H1 (cell line): Measurements from ENCODE around the gene NTRK1. TPM values are rescaled to one million over a fixed set of nuclear protein-coding genes. Genes with fewer than 3 reads are reported as not detected.

ENCODE experiments used
- CTCF ChIA-PET: fragments of 300-600 bp; sonication (Branson Sonifier 250); formaldehyde crosslinking; loops from one replicate; lab custom pipeline; 2021; ENCODE audit not compliant: partially characterized antibody; lab: Charles Lee
- POLR2A ChIA-PET: fragments of 300-600 bp; sonication (Branson Sonifier 250); formaldehyde crosslinking; loops from one replicate; lab custom pipeline; 2021; ENCODE audit warnings: inconsistent platforms; ENCODE audit not compliant: partially characterized antibody; lab: Charles Lee
- DNase-seq, 2 experiments: peaks; one replicate each; pipeline versions ENCODE4 v3.0.0 to v3.0.0-alpha.2; 2010 to 2022; ENCODE audit warnings: low spot score in 2 of 2, low read depth in 1 of 2, mixed read lengths in 1 of 2
- FAIRE-seq: peaks from 2 replicates; lab custom pipeline; 2011; peaks lifted over from hg19 to GRCh38; lab: Jason Lieb, UNC
- H2AFZ ChIP-seq: 2 replicates; pipeline ENCODE4 v1.8.1; 2012; ENCODE audit warnings: low read length, inconsistent platforms
- H2AK5ac ChIP-seq: 2 replicates; pipeline ENCODE4 v1.6.1; 2013; ENCODE audit warnings: low read depth, low read length
- H2BK120ac ChIP-seq: replicated peaks from 2 replicates; pipeline ENCODE3; 2013; ENCODE audit warnings: low read depth, low read length, inconsistent platforms
- H2BK12ac ChIP-seq: 2 replicates; pipeline ENCODE4 v1.6.1; 2013; ENCODE audit warnings: low read depth, low read length
- H2BK15ac ChIP-seq: 2 replicates; pipeline ENCODE4 v1.6.1; 2013; ENCODE audit warnings: low read length
- H2BK20ac ChIP-seq: 2 replicates; pipeline ENCODE4 v1.6.1; 2013; ENCODE audit warnings: low read length
- H2BK5ac ChIP-seq: 2 replicates; pipeline ENCODE4 v1.6.1; 2013; ENCODE audit warnings: low read depth, low read length
- H3K14ac ChIP-seq: 2 replicates; pipeline ENCODE4 v1.6.1; 2013; ENCODE audit warnings: inconsistent platforms; ENCODE audit not compliant: insufficient read length
- H3K18ac ChIP-seq: 2 replicates; pipeline ENCODE4 v1.6.1; 2013; ENCODE audit warnings: low read length; ENCODE audit errors: extremely low read depth
- H3K23ac ChIP-seq: 2 replicates; pipeline ENCODE4 v1.6.1; 2013; ENCODE audit warnings: inconsistent platforms; ENCODE audit not compliant: insufficient read length
- H3K23me2 ChIP-seq: 2 replicates; pipeline ENCODE4 v1.6.1; 2013; ENCODE audit warnings: low read depth, low read length
- H3K27ac ChIP-seq: 2 replicates; pipeline ENCODE4 v1.6.1; 2011; ENCODE audit warnings: low read depth, low read length, inconsistent platforms
- H3K27me3 ChIP-seq, 4 experiments: replicated peaks in 1 of 4; 1 replicate in 1 of 4; 2 replicates in 3 of 4; pipeline versions ENCODE4 v1.6.1 to v1.8.1; 2011 to 2013; ENCODE audit warnings: low read length in 3 of 4, mild to moderate bottlenecking in 3 of 4, inconsistent platforms in 2 of 4, mixed read lengths in 2 of 4, moderate library complexity in 1 of 4; ENCODE audit not compliant: control insufficient read depth in 3 of 4, insufficient read depth in 3 of 4; ENCODE audit errors: extremely low read depth in 1 of 4
- H3K36me3 ChIP-seq, 4 experiments: 2 replicates each; pipeline versions ENCODE4 v1.6.1 to v1.8.1; 2011 to 2013; ENCODE audit warnings: mild to moderate bottlenecking in 4 of 4, low read length in 3 of 4, moderate library complexity in 2 of 4, control low read depth in 1 of 4, inconsistent platforms in 1 of 4; ENCODE audit not compliant: insufficient read depth in 4 of 4, control insufficient read depth in 2 of 4
- H3K4ac ChIP-seq: replicated peaks from 2 replicates; pipeline ENCODE3; 2013; ENCODE audit warnings: low read length, low read depth, mixed read lengths, inconsistent platforms; ENCODE audit not compliant: insufficient read length
- H3K4me1 ChIP-seq, 4 experiments: replicated peaks in 1 of 4; 1 replicate in 1 of 4; 2 replicates in 3 of 4; pipeline versions ENCODE4 v1.6.1 to v1.8.1; 2011 to 2013; ENCODE audit warnings: low read length in 3 of 4, inconsistent platforms in 2 of 4, mixed read lengths in 1 of 4; ENCODE audit not compliant: insufficient read depth in 4 of 4, control insufficient read depth in 3 of 4
- H3K4me2 ChIP-seq, 2 experiments: 2 replicates each; pipeline versions ENCODE4 v1.6.1 to v1.8.1; 2011 to 2013; ENCODE audit warnings: low read depth in 2 of 2, low read length in 2 of 2, control low read depth in 1 of 2, inconsistent platforms in 1 of 2, mild to moderate bottlenecking in 1 of 2; ENCODE audit not compliant: insufficient read depth in 1 of 2
- H3K4me3 ChIP-seq, 4 experiments: fragments of 200-600, 300-600 bp in 1 of 4; sonication (generic), shearing (Covaris generic), sonication (Bioruptor Twin) in 1 of 4; 2 replicates each; pipeline versions ENCODE4 v1.5.1 to v1.8.1; 2011 to 2016; ENCODE audit warnings: low read length in 4 of 4, low read depth in 3 of 4, control low read depth in 2 of 4, inconsistent platforms in 2 of 4, mild to moderate bottlenecking in 2 of 4, mixed read lengths in 1 of 4, moderate library complexity in 1 of 4; ENCODE audit not compliant: insufficient read depth in 2 of 4; ENCODE audit errors: extremely low read depth in 1 of 4
- H3K56ac ChIP-seq: replicated peaks from 2 replicates; pipeline ENCODE3; 2013; ENCODE audit warnings: low read depth, mild to moderate bottlenecking, mixed read lengths, low read length, inconsistent platforms; ENCODE audit not compliant: insufficient read length
- H3K79me1 ChIP-seq: 2 replicates; pipeline ENCODE4 v1.6.1; 2013; ENCODE audit warnings: low read depth, low read length, control low read depth
- H3K79me2 ChIP-seq, 2 experiments: 2 replicates each; pipeline versions ENCODE4 v1.6.1 to v1.8.1; 2012 to 2013; ENCODE audit warnings: low read length in 2 of 2, mild to moderate bottlenecking in 2 of 2, inconsistent platforms in 1 of 2; ENCODE audit not compliant: insufficient read depth in 2 of 2, control insufficient read depth in 1 of 2
- H3K9ac ChIP-seq, 4 experiments: replicated peaks in 1 of 4; 1 replicate in 1 of 4; 2 replicates in 3 of 4; pipeline versions ENCODE4 v1.6.1 to v1.8.1; 2011 to 2013; ENCODE audit warnings: low read depth in 3 of 4, low read length in 3 of 4, control low read depth in 2 of 4, mild to moderate bottlenecking in 2 of 4, moderate library complexity in 2 of 4, inconsistent platforms in 1 of 4; ENCODE audit errors: extremely low read depth in 1 of 4
- H3K9me3 ChIP-seq, 2 experiments: 2 replicates each; pipeline versions ENCODE4 v1.6.1 to v1.8.1; 2012 to 2013; ENCODE audit warnings: mild to moderate bottlenecking in 2 of 2, moderate library complexity in 2 of 2, control low read depth in 1 of 2, inconsistent platforms in 1 of 2, low read depth in 1 of 2, low read length in 1 of 2, mixed read lengths in 1 of 2; ENCODE audit not compliant: insufficient read depth in 2 of 2
- H4K20me1 ChIP-seq, 2 experiments: replicated peaks in 1 of 2; 2 replicates each; pipeline versions ENCODE3 to v1.8.1; 2011 to 2013; ENCODE audit warnings: inconsistent platforms in 2 of 2, low read length in 2 of 2, mild to moderate bottlenecking in 1 of 2; ENCODE audit not compliant: insufficient read depth in 2 of 2, control insufficient read depth in 1 of 2
- H4K5ac ChIP-seq: 2 replicates; pipeline ENCODE4 v1.6.1; 2013; ENCODE audit warnings: low read length, low read depth, mixed read lengths, inconsistent platforms; ENCODE audit not compliant: insufficient read length
- H4K8ac ChIP-seq: 2 replicates; pipeline ENCODE4 v1.8.0; 2013; ENCODE audit warnings: mild to moderate bottlenecking, moderate library complexity, low read length, inconsistent platforms; ENCODE audit not compliant: insufficient read depth; ENCODE audit errors: extremely low read depth
- H4K91ac ChIP-seq: replicated peaks from 2 replicates; pipeline ENCODE3; 2013; ENCODE audit warnings: low read length, mixed read lengths, inconsistent platforms; ENCODE audit not compliant: insufficient read length
- BACH1 ChIP-seq: IDR thresholded peaks from 2 replicates; pipeline ENCODE4 v1.6.1; 2012; ENCODE audit warnings: low read length, improper control_type of control experiment
- BRCA1 ChIP-seq: IDR thresholded peaks from 2 replicates; pipeline ENCODE4 v1.6.1; 2012; ENCODE audit warnings: low read depth, low read length, improper control_type of control experiment
- CHD2 ChIP-seq: IDR thresholded peaks from 2 replicates; pipeline ENCODE4 v1.6.1; 2012; ENCODE audit warnings: low read length, improper control_type of control experiment
- GTF2F1 ChIP-seq: IDR thresholded peaks from 2 replicates; pipeline ENCODE4 v1.6.1; 2012; ENCODE audit warnings: low read depth, low read length, improper control_type of control experiment, borderline replicate concordance
- HDAC2 ChIP-seq, 2 experiments: fragments of 300-600 bp in 1 of 2; sonication (generic) in 1 of 2; IDR thresholded peaks; 2 replicates each; pipeline ENCODE4 v1.6.1; 2011 to 2012; ENCODE audit warnings: low read depth in 2 of 2, low read length in 2 of 2, mild to moderate bottlenecking in 2 of 2, moderate library complexity in 2 of 2, borderline replicate concordance in 1 of 2, inconsistent platforms in 1 of 2
- JUN ChIP-seq: IDR thresholded peaks from 2 replicates; pipeline ENCODE4 v1.6.1; 2011; ENCODE audit warnings: low read depth, mild to moderate bottlenecking, improper control_type of control experiment, low read length
- KDM4A ChIP-seq: IDR thresholded peaks from one replicate; pipeline ENCODE4 v1.7.1; 2012; ENCODE audit warnings: low read depth, mild to moderate bottlenecking, moderate library complexity, low read length, inconsistent platforms; ENCODE audit not compliant: severe bottlenecking
- KDM5A ChIP-seq: fragments of 200-600 bp; IDR thresholded peaks from 2 replicates; pipeline ENCODE4 v1.7.1; 2012; ENCODE audit warnings: mild to moderate bottlenecking, low read length, inconsistent platforms, mixed read lengths
- PHF8 ChIP-seq: fragments of 200-600 bp; sonication (generic); conservative IDR thresholded peaks from 2 replicates; pipeline ENCODE4 v1.7.1; 2012; ENCODE audit warnings: low read depth, mild to moderate bottlenecking, inconsistent platforms, low read length, moderate library complexity
- POLR2AphosphoS5 ChIP-seq: IDR thresholded peaks from 2 replicates; pipeline ENCODE4 v1.6.1; 2011; ENCODE audit warnings: low read depth, low read length
- RFX5 ChIP-seq: IDR thresholded peaks from 2 replicates; pipeline ENCODE4 v1.6.1; 2011; ENCODE audit warnings: low read depth, low read length, improper control_type of control experiment, borderline replicate concordance
- SAP30 ChIP-seq: fragments of 300-600 bp; sonication (generic); IDR thresholded peaks from 2 replicates; pipeline ENCODE4 v1.7.1; 2012; ENCODE audit warnings: low read length, moderate library complexity, mild to moderate bottlenecking, inconsistent platforms; ENCODE audit not compliant: insufficient read depth, insufficient replicate concordance
- SIRT6 ChIP-seq: IDR thresholded peaks from one replicate; pipeline ENCODE4 v1.7.1; 2012; ENCODE audit warnings: low read length, inconsistent platforms
- SP4 ChIP-seq: IDR thresholded peaks from 2 replicates; pipeline ENCODE4 v1.6.1; 2012; ENCODE audit warnings: low read length, inconsistent platforms
- SRF ChIP-seq: IDR thresholded peaks from 2 replicates; pipeline ENCODE4 v1.6.1; 2011; ENCODE audit warnings: mild to moderate bottlenecking, low read depth, low read length, moderate library complexity
- WGBS, 2 experiments: shearing (Covaris generic) in 1 of 2; methylation state at CpG; one replicate each; pipeline versions ENCODE4 v1.1.6 to v1.1.7; 2013 to 2015; ENCODE audit warnings: low lambda C conversion rate in 2 of 2, mixed read lengths in 2 of 2, inconsistent platforms in 1 of 2, low coverage in 1 of 2, missing lambda C conversion rate in 1 of 2; ENCODE audit not compliant: insufficient replicate concordance in 2 of 2, insufficient coverage in 1 of 2, insufficient read length in 1 of 2; ENCODE audit errors: extremely low coverage in 1 of 2, missing lambda C conversion rate in 1 of 2; 5-methylcytosine and 5-hydroxymethylcytosine counted together
- polyA plus RNA-seq, 7 experiments: library from polyadenylated mRNA; depleted of rRNA in 3 of 7; stranded (reverse) in 5 of 7; unstranded in 2 of 7; fragments of >200 nt in 5 of 7; fragments of 200-250 nt in 2 of 7; gene quantifications; 1 replicate in 5 of 7; 2 replicates in 1 of 7; 4 replicates in 1 of 7; pipeline versions ENCODE4 v1.2.1 to v1.2.3, GENCODE V29; 2011 to 2013; ENCODE audit warnings: missing spikeins in 2 of 7, mixed read lengths in 2 of 7
- total RNA-seq: library from RNA; stranded (reverse); fragmentation: NEBNext Ultra II Directional; extraction: Animal tissue kit (Norgen Biotek cat#: 25700); gene quantifications from 2 replicates; pipeline ENCODE4 v1.2.1, GENCODE V29; 2021

NTRK1 gene
- total and polyA plus RNA-seq, 2 of the 8 experiments (the other 6 are each of a cell fraction or from before 2014, with no cell fraction given), result 0.12 to 0.24 TPM

DNA sequence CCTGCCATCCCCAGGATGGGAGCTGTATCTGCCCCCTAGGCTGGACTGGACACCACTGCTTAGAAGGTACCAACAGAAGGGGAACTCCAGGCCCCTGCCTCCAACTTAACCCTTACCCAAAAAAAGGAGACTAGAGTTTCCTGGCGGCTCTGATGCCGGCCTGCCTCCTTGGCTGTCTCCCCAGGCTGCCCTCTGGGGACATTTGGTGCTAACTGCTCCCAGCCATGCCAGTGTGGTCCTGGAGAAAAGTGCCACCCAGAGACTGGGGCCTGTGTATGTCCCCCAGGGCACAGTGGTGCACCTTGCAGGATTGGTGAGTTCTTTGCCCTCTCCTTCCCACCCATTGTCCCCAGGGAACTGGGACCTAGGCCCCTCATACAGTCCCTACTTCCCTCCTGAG is 51.6 kb downstream of the NTRK1 start:
- Histone ChIP-seq H3K9me3 (no peaks in the 10 kb centered on the region), H4K8ac (no peak overlapping the region), H3K4me3 (no peak overlapping the region), H3K79me2 (no peaks in the 10 kb centered on the region), H4K91ac (no peak overlapping the region), H2BK15ac (no peak overlapping the region), H3K9ac (no peak overlapping the region), H2AK5ac (peak overlapping the region; percentile 86; the same call in 1 of the 2 replicates), H3K27me3 (peaks cover 0 to 18% (median 11%) of the 10 kb centered on the region in 4 experiments; a peak in 6 of 7 replicates), H3K36me3 (no peaks in the 10 kb centered on the region), H4K5ac (no peak overlapping the region)
- FAIRE-seq, result no peak
- no peak for TF ChIP-seq POLR2AphosphoS5
- no peak for TF ChIP-seq SIRT6
- TF ChIP-seq SP4, result no peak
- no peak for TF ChIP-seq JUN
- no peak for TF ChIP-seq KDM4A
- no peak for TF ChIP-seq GTF2F1
- TF ChIP-seq RFX5, result no peak
- no peak for TF ChIP-seq HDAC2 (IDR thresholded peaks at IDR 0.05; ENCODE audit: borderline replicate concordance in 1 of 2, low read depth in 2 of 2, low read length in 2 of 2)
- no peak for TF ChIP-seq KDM5A
- TF ChIP-seq BRCA1, result no peak
- TF ChIP-seq CHD2, result no peak
- no peak for TF ChIP-seq BACH1
- no peak for TF ChIP-seq SRF
- no peak for TF ChIP-seq SAP30
- no peak for TF ChIP-seq PHF8
- TF ChIP-seq, all 59 proteins: peak for 0
- no peak overlapping the region for H3K27ac ChIP-seq
- H3K4me2 ChIP-seq, result no peak overlapping the region
- H2AFZ ChIP-seq, result no peak overlapping the region
- H2BK20ac ChIP-seq, result no peak overlapping the region
- ChIA-PET CTCF (interaction anchor here (1.0 to 4.5 kb wide), 14 partner anchors 8 to 186 kb away, joined by 3 to 73 read pairs (median 8); no protein-coding TSS in a partner anchor), POLR2A (interaction anchor here (0.7 kb wide), 1 partner anchor 12 kb away, joined by 3 read pairs; no protein-coding TSS in a partner anchor)
- no peak overlapping the region for H3K56ac ChIP-seq
- H3K4ac ChIP-seq, result no peak overlapping the region
- DNase-seq, result no peak
- H3K14ac ChIP-seq, result no peak overlapping the region
- H3K4me1 ChIP-seq, result peaks cover 2 to 12% (median 10%) of the 10 kb centered on the region in 4 experiments
- no peak overlapping the region for H3K23ac ChIP-seq
- peaks cover 3% of the 10 kb centered on the region; the same call in 1 of the 2 replicates for H3K23me2 ChIP-seq
- WGBS, 2 experiments, result 80% methylated on average over 2 of the region's 2 CpGs; no CpG with 5 or more reads in 1 of the 2 experiments
- H2BK12ac ChIP-seq, result no peak overlapping the region
- no peak overlapping the region for H3K18ac ChIP-seq
- peaks cover 0 to 6% of the 10 kb centered on the region in 2 experiments for H4K20me1 ChIP-seq
- H2BK5ac ChIP-seq, result no peak overlapping the region
- no peaks in the 10 kb centered on the region for H3K79me1 ChIP-seq
- no peak overlapping the region for H2BK120ac ChIP-seq
